ENCODE measurements around the gene CYBRD1.

The CYBRD1 gene, protein sequence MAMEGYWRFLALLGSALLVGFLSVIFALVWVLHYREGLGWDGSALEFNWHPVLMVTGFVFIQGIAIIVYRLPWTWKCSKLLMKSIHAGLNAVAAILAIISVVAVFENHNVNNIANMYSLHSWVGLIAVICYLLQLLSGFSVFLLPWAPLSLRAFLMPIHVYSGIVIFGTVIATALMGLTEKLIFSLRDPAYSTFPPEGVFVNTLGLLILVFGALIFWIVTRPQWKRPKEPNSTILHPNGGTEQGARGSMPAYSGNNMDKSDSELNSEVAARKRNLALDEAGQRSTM

DNA sequence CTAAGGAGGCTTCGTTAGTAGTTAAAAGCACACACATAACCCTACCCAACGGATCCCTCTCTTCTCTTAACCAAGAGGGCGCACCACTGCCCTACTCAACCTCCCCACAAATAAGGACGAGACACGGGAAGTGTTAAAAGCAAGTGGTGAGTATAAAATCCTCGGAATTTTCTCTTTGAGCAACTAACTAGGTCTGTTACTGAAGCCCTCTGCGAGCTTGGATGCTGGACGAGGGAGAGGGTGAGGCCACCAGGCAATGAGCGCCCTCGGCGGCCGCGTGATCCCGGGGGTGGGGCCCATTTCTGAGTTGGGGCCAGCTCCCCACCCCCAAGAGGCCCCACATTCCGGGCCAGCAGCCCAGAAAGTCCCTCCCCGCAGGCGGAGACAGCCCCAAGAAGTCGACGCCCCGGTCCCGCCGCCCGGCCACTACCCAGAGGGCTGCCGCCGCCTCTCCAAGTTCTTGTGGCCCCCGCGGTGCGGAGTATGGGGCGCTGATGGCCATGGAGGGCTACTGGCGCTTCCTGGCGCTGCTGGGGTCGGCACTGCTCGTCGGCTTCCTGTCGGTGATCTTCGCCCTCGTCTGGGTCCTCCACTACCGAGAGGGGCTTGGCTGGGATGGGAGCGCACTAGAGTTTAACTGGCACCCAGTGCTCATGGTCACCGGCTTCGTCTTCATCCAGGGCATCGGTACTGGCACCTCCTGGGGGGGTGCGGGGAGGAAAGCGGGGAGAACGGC lies at the start of gene CYBRD1:
Gene CYBRD1 (plus strand): TSS at position 423 of the 736 bp plus-strand sequence. CDS start 72 bp downstream, at position 495.
- peak within 1 kb of the TSS; percentile 94 for H3K4me3 ChIP-seq
- no peaks in the 10 kb centered on the region for H3K36me3 ChIP-seq (ENCODE audit: insufficient read depth, low read length)
- DNase-seq (ENCODE audit: low read depth, low spot score): no peak
- TF ChIP-seq EZH2 (IDR thresholded peaks at IDR 0.05) (no peak), POLR2AphosphoS5 (IDR thresholded peaks at IDR 0.05; ENCODE audit: borderline replicate concordance, low read depth, low read length) (peak; percentile 64), FOXP2 (optimal IDR thresholded peaks at IDR 0.05; ENCODE audit: control extremely low read depth, extremely low read length, insufficient read depth) (no peak)
- no peak within 1 kb of the TSS for H3K27ac ChIP-seq
- no peaks in the 10 kb centered on the region for H3K9me3 ChIP-seq (ENCODE audit: low read depth, low read length)
- peak within 1 kb of the TSS; percentile 77 for H3K9ac ChIP-seq (ENCODE audit: insufficient read length)

DNA sequence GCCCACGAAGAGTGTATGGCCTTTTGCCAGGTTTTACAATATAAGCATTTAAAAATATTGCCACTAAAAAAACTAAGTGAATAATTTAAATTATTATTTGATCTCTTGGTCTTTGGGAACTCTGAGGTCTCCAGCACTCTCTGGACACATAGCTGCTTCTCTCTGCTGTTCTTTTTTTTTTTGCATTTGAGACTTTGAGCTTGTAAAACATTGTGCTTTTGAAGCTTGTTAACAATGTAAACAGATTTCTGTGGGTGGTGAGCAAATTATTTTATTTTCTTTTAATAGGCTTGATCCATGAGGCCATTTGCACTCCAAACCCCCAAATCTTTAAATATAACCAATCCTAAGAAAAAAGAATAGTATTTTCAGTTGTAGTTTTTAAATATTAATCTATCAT lies 46.3 kb upstream of the CYBRD1 start:
- H3K36me3 ChIP-seq (ENCODE audit: insufficient read depth, low read length): peaks cover 33% of the 10 kb centered on the region

DNA sequence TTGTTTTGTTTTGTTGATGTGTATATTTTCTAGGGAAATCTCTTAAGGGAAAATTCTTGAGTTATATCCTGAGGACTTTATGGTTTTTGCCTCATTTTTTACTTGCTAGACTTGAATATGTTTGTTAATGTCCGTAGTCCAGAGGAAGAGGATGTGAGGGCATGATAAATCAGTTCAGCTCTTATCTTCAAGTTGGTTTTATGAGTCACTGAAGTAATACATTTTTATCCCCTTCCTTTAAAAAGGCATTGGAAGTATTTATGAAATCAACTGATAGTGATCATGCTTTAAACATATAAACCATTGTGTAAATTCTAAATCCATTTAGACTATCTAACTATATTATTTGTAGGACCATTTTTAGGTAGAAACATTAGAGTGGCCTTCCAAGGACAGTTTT lies 43.9 kb upstream of the CYBRD1 start:
- H3K27ac ChIP-seq: no peak overlapping the region
- TF ChIP-seq EZH2 (IDR thresholded peaks at IDR 0.05): no peak
- no peak for TF ChIP-seq POLR2AphosphoS5 (IDR thresholded peaks at IDR 0.05; ENCODE audit: borderline replicate concordance, low read depth, low read length)
- TF ChIP-seq FOXP2 (optimal IDR thresholded peaks at IDR 0.05; ENCODE audit: control extremely low read depth, extremely low read length, insufficient read depth): no peak
- no peak for DNase-seq (ENCODE audit: low read depth, low spot score)
- no peak overlapping the region for H3K9ac ChIP-seq (ENCODE audit: insufficient read length)
- H3K36me3 ChIP-seq (ENCODE audit: insufficient read depth, low read length): peaks cover 23% of the 10 kb centered on the region
- H3K9me3 ChIP-seq (ENCODE audit: low read depth, low read length): no peaks in the 10 kb centered on the region
- H3K4me3 ChIP-seq: no peak overlapping the region

More for the DNA sequence above, 46.3 kb upstream of the CYBRD1 start:
- H3K27ac ChIP-seq: no peak overlapping the region
- no peaks in the 10 kb centered on the region for H3K9me3 ChIP-seq (ENCODE audit: low read depth, low read length)
- no peak for DNase-seq (ENCODE audit: low read depth, low spot score)
- TF ChIP-seq FOXP2 (optimal IDR thresholded peaks at IDR 0.05; ENCODE audit: control extremely low read depth, extremely low read length, insufficient read depth) (no peak), EZH2 (IDR thresholded peaks at IDR 0.05) (no peak), POLR2AphosphoS5 (IDR thresholded peaks at IDR 0.05; ENCODE audit: borderline replicate concordance, low read depth, low read length) (no peak)
- H3K4me3 ChIP-seq: no peak overlapping the region
- no peak overlapping the region for H3K9ac ChIP-seq (ENCODE audit: insufficient read length)

DNA sequence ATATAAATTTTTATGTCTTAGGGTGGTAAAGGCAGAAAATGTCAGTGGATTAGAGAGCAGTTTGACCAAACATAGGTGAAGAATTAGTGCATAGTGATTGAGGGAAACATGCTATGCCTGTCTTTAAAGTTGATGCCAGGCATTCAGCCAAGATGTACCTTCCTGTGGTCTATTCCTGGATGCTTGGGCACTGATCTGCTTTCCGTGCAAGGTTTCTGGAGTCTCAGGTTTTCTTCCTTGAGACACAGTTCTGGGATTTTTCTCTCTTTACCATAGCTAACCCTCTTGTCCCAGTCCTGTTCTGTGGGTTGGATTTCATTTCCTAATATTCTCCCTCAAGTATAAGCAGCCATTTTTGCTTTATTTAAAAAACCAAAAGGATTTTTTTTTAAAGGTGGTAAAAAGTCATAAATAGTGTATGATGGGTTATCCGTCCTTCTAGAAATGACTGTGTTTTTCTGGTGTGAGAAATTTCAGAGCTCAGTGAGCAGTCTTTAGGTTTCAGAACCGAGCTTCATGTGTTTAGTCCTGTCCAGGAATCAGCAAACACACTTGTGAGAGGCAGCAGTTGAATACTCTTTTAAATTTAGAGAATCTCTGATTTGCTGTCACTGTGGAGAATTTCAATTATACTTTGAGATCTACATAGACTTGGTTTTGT lies 43.0 kb upstream of the CYBRD1 start:
- Histone ChIP-seq H3K27ac (no peak overlapping the region), H3K9me3 (ENCODE audit: low read depth, low read length) (no peaks in the 10 kb centered on the region), H3K9ac (ENCODE audit: insufficient read length) (no peak overlapping the region), H3K36me3 (ENCODE audit: insufficient read depth, low read length) (peaks cover 16% of the 10 kb centered on the region), H3K4me3 (no peak overlapping the region)
- TF ChIP-seq FOXP2 (optimal IDR thresholded peaks at IDR 0.05; ENCODE audit: control extremely low read depth, extremely low read length, insufficient read depth): no peak
- TF ChIP-seq EZH2 (IDR thresholded peaks at IDR 0.05): no peak
- TF ChIP-seq POLR2AphosphoS5 (IDR thresholded peaks at IDR 0.05; ENCODE audit: borderline replicate concordance, low read depth, low read length): no peak
- DNase-seq (ENCODE audit: low read depth, low spot score): no peak

DNA sequence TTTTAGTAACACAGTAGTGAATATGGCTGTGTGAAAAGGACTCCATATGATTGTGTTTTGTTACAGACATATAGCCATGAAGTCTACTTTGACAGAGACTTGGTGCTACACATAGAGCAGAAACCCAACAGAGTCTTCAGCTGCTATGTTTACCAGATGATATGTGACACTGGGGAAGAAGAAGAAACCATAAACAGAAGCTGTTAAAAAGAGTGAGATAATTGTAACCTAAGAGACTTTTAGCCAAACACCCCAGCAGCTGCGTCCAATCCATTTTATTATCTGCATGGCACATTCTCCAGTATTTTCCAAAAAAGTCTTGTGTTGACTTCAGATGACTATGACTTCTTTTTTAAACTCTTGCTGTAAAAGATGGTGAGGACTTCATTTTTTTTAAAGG lies 41.4 kb upstream of the CYBRD1 start:
- H3K27ac ChIP-seq: no peak overlapping the region
- no peak overlapping the region for H3K9ac ChIP-seq (ENCODE audit: insufficient read length)
- no peak for TF ChIP-seq EZH2 (IDR thresholded peaks at IDR 0.05)
- no peak for TF ChIP-seq POLR2AphosphoS5 (IDR thresholded peaks at IDR 0.05; ENCODE audit: borderline replicate concordance, low read depth, low read length)
- no peak for TF ChIP-seq FOXP2 (optimal IDR thresholded peaks at IDR 0.05; ENCODE audit: control extremely low read depth, extremely low read length, insufficient read depth)
- no peak for DNase-seq (ENCODE audit: low read depth, low spot score)
- H3K36me3 ChIP-seq (ENCODE audit: insufficient read depth, low read length): peaks cover 7% of the 10 kb centered on the region; the same call in 1 of the 2 replicates
- no peaks in the 10 kb centered on the region for H3K9me3 ChIP-seq (ENCODE audit: low read depth, low read length)
- H3K4me3 ChIP-seq: no peak overlapping the region

DNA sequence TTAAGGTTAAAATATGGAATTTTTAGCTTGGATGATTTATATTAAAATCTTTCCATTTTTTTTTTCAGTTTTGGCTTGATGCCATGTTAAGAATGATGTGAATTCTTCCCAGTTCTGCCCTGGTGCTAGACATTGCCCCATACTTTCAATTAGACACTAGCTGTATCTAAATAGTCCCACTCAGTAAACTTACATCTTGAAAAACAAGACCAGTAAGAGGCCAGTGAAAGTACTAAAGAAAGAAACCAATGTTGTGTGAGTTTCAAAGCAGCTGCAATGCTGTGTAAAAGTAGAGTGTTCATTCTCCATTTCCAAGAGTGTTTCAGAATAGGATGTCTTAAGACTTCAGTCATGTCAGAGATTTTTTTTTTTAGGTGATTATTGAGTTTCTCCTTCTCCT lies 40.0 kb upstream of the CYBRD1 start:
- H3K27ac ChIP-seq: no peak overlapping the region
- H3K36me3 ChIP-seq (ENCODE audit: insufficient read depth, low read length): peaks cover 7% of the 10 kb centered on the region; the same call in 1 of the 2 replicates
- no peak for DNase-seq (ENCODE audit: low read depth, low spot score)
- H3K4me3 ChIP-seq: no peak overlapping the region
- no peaks in the 10 kb centered on the region for H3K9me3 ChIP-seq (ENCODE audit: low read depth, low read length)
- H3K9ac ChIP-seq (ENCODE audit: insufficient read length): no peak overlapping the region
- TF ChIP-seq POLR2AphosphoS5 (IDR thresholded peaks at IDR 0.05; ENCODE audit: borderline replicate concordance, low read depth, low read length) (no peak), EZH2 (IDR thresholded peaks at IDR 0.05) (no peak), FOXP2 (optimal IDR thresholded peaks at IDR 0.05; ENCODE audit: control extremely low read depth, extremely low read length, insufficient read depth) (no peak)

DNA sequence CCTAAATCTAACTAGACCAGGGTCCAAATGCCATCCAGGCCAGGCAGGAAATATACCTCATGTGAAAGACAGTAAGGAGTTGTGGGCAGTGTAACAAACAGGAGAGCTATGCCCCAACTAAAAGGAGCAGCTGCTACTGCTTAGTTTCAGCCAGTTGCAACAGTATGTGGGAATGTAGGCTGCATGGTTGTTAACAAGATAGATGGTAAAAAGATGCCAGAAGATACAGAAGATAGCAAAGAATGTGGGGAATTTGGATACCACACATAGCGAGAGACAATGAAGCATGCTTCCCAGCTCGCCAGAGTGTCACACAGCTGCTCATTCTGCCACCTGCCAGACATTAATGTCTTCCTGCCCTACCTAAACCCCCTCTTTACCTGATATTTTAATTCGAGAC lies 39.4 kb upstream of the CYBRD1 start:
- no peak for DNase-seq (ENCODE audit: low read depth, low spot score)
- H3K9ac ChIP-seq (ENCODE audit: insufficient read length): no peak overlapping the region
- no peaks in the 10 kb centered on the region for H3K9me3 ChIP-seq (ENCODE audit: low read depth, low read length)
- TF ChIP-seq FOXP2 (optimal IDR thresholded peaks at IDR 0.05; ENCODE audit: control extremely low read depth, extremely low read length, insufficient read depth): no peak
- no peak for TF ChIP-seq EZH2 (IDR thresholded peaks at IDR 0.05)
- no peak for TF ChIP-seq POLR2AphosphoS5 (IDR thresholded peaks at IDR 0.05; ENCODE audit: borderline replicate concordance, low read depth, low read length)
- peaks cover 7% of the 10 kb centered on the region; the same call in 1 of the 2 replicates for H3K36me3 ChIP-seq (ENCODE audit: insufficient read depth, low read length)
- H3K4me3 ChIP-seq: no peak overlapping the region
- H3K27ac ChIP-seq: no peak overlapping the region

DNA sequence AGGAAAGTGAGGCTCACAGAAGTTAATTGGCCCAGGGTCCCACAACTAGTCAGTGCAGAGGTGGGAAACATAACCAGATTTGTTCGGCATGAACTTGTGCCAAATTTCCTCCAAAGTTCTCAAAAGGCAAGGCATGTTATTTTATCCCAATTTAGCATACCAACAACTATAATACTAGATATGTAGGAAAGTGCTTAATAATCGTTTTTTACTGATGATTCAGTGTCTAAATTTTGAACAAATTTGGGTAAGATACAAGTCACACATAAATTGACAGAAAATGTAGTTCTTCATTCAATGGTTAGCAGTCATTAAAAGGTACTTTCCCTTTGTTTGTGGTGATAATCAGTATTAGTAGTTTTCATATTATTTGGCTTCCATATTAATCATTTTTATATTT lies 38.5 kb upstream of the CYBRD1 start:
- H3K4me3 ChIP-seq: no peak overlapping the region
- TF ChIP-seq FOXP2 (optimal IDR thresholded peaks at IDR 0.05; ENCODE audit: control extremely low read depth, extremely low read length, insufficient read depth) (no peak), POLR2AphosphoS5 (IDR thresholded peaks at IDR 0.05; ENCODE audit: borderline replicate concordance, low read depth, low read length) (no peak), EZH2 (IDR thresholded peaks at IDR 0.05) (no peak)
- no peak overlapping the region for H3K27ac ChIP-seq
- H3K9ac ChIP-seq (ENCODE audit: insufficient read length): no peak overlapping the region
- no peak for DNase-seq (ENCODE audit: low read depth, low spot score)
- peaks cover 7% of the 10 kb centered on the region; the same call in 1 of the 2 replicates for H3K36me3 ChIP-seq (ENCODE audit: insufficient read depth, low read length)
- no peaks in the 10 kb centered on the region; the same call in 1 of the 2 replicates for H3K9me3 ChIP-seq (ENCODE audit: low read depth, low read length)

All from SK-N-MC (cell line).